Left forelimb (tissue), 1 donor: Measurements from ENCODE around the gene C6orf118.

Experiments
- DNase-seq: peaks from one replicate; pipeline ENCODE4 v3.0.0-alpha.2; 2018; ENCODE audit warnings: low spot score

C6orf118 gene

DNA sequence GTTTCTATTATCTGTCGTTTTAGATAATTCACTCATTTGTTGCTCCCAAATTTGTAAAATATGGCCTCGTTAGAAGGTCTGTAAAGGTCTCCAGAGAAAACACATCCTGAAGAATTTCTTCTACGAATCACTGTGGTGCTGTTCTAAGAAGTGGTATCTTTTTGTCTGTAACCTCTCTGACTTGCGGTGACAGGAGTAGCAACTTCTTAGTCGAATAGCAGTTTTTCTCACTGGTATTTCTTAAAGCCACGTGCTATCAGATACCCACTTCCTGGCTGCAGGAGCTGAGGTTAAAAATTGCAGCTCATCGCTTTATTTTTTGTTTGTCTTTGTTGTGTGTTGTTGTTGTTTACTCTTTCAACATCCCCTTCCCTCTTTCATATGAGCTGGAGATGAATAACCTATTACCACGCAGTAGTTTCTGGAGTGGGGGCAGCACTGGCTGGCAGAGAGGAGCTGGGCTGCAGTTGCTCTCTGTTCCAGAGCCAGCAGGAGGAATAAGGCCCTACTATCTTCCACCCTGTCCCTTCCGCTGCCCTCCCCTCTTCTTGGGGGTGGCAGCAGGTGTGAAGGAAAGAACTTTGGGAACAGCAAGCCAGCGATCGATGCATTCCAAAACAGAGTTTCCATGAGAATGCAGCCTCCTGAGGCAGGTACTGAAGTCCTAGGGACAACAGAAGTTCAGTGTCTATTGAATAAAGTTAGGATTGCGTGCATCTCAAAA lies 64.7 kb downstream of the C6orf118 start:
- DNase-seq, result no peak

DNA sequence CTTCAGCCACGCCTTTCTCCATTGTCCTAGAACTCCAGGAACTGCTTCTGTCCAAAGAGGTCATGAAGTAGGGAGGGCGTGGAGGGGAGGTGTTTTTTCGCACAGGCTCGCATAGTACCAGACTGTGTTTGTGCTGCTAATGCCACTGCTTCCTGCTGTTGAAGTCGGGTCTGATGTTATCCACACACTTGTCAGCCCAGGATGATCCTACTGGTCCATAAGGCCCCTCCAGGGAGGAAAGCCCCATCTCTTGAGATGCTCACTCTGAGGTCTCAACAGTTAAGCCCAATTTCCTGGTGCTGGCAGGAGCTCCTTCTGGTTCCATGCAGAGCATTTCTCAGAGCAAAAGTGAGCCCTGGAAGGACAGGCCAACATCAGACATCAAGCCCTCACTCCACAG lies 65.6 kb downstream of the C6orf118 start:
- DNase-seq, result no peak

DNA sequence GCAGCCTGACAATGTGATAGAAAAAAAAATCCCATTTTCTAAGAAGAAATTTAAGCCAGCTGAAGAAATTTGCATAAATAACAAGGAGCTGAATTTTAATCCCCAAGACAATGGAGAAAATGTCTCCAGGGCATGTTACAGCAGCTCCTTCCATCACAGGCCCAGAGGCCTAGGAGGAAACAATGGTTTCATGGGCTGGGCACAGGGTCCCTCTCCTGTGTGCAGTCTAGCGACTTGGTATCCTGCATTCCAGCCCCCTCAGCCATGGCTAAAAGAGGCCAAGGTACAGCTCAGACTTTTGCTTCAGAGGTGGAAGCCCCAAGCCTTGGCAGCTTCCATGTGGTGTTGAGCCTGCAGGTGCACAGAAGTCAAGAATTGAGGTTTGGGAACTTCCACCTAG lies 73.1 kb downstream of the C6orf118 start:
- no peak for DNase-seq

DNA sequence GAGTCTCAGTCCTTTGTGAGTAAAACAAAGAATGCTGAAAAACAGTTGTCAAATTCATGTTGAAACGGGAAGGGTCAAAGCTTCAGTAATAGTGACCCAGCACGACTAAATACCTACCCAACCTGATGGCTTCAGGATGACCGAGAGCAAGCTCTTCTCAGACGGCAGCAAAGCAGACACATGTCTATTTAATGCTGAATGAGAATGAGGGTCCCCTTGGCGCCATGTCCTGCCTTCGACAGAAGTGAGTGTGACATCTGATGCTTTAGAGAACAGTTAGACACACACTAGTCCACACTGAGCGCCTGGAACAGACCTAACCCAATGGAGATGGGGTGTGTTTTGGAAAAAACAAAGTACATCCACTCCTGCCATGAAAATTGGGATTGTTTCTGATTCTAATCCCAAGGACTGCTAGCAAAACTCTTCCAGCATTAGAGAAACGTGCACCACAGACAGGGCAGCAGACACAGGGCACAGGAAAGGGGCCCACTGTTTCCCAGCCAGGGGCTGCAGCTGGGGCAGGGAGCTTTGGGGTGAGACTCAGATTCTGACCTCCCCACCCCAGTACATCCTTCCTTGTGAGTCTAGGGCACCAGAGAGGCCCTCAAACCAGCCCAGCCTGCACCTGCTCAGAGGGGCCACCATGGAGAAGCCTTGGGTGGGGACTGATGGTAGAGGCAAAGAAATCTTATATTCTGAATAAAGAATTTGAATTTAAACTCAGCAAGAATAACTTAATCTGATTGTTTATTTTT lies 76.5 kb downstream of the C6orf118 start:
- DNase-seq, result no peak

DNA sequence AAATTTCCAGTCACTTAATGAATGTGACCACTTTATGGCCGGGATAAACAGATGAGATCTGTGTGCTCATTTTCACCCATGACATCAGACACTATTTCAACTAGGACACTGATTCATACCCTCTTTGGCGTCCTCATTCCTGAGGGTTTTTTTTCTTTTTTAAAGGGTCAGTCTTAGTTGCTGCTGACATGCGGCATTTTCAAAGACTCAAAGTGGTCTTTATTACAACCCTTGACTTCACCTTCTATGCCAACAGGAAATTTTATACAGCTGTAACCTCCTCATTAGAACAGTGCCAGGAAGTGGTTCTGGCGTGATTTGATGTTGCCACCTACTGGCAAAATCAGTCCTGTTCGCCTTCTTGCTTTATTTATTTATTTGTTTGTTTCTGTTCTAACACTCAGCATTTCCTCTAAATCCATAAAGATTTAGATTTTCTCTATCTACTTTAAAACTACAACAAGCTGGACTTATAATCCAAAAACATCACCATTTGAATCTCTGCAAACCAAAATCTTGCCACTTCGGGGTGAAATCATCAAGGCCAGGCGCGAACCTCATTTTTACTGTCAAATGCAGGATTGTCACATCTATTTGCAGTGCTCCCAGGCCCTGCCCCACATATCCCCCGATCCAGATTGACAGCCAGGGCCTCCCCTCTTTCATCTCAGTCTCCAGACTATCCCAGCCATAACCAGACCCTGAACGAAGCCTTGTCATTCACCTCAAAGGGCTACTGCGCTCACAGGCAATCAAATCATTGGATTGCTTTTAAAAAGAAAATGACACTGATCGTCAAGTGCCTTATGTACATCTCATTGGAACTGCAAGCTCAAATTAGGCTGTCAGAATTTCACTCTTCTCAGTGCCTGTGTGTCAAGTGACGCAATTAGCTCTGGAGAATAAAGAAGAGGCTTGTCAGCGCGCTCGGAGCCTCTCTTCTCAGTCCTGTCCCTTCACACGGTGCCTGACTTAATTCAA lies 77.5 kb downstream of the C6orf118 start:
- DNase-seq, result no peak

DNA sequence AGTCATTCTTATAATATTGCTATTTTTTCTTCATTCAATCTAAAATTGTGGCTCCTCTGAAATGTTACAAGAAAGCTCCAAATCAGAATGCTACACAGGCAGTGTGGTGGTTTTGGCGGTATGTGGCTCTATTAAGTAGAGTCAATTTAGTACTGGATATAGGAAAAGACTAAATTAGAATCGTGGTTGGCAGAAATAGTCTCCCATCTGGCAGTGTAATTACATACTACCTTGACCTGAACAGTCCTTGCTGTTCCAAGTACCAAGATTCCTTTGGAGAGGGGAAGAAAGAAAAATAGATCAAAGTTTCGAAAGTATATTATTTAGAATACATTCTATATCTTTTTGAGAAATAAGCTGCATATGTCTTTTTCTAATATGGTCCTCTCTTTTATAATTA lies 78.2 kb downstream of the C6orf118 start:
- no peak for DNase-seq
